GM12878 (cell line): ENCODE results near the gene KCNAB2. TPM values are rescaled to one million over a fixed set of nuclear protein-coding genes. Genes with fewer than 3 reads are reported as not detected.

Experiments used
- ATAC-seq: fragments of 200-7000 bp; cut with Tn5 transposase; 3 replicates; pipeline ENCODE4 v1.9.1; 2020; ENCODE audit warnings: mild to moderate bottlenecking, moderate library complexity
- BruUV-seq: library from RNA; stranded (reverse); fragments of 400-500 nt; replicated peaks from 2 replicates; lab custom pipeline; 2021; lab: Mats Ljungman, UMichigan
- CTCF ChIA-PET: fragments of 300-600 bp; sonication (Branson Sonifier 250); formaldehyde crosslinking; extraction: SDS; loops from one replicate; lab custom pipeline; 2021; ENCODE audit warnings: inconsistent platforms; lab: Yijun Ruan, JAX
- POLR2A ChIA-PET: fragments of 350-600 bp; formaldehyde crosslinking; extraction: SDS; loops from one replicate; lab custom pipeline; 2021; ENCODE audit warnings: inconsistent platforms; lab: Charles Lee
- RAD21 ChIA-PET: fragments of 300-600 bp; sonication (Branson Sonifier 250); formaldehyde crosslinking; loops from one replicate; lab custom pipeline; 2023; ENCODE audit warnings: antibody characterized with exemption; ENCODE audit not compliant: unreplicated experiment; lab: Charles Lee
- SMC1A ChIA-PET: fragments of 300-600 bp; sonication (Branson Sonifier 250); formaldehyde crosslinking; loops from one replicate; lab custom pipeline; 2023; ENCODE audit not compliant: unreplicated experiment, uncharacterized antibody; lab: Charles Lee
- DNase-seq: peaks from one replicate; pipeline ENCODE4 v3.0.0-alpha.2; 2011; ENCODE audit warnings: low read depth, low spot score
- FAIRE-seq: peaks from 3 replicates; lab custom pipeline; 2011; peaks lifted over from hg19 to GRCh38; lab: Jason Lieb, UNC
- H2AFZ ChIP-seq: 2 replicates; pipeline ENCODE4 v1.6.0; 2011; ENCODE audit warnings: low read depth, low read length, control low read depth; ENCODE audit not compliant: control insufficient read depth
- H3K27ac ChIP-seq: 2 replicates; pipeline ENCODE4 v1.5.1; 2011; ENCODE audit warnings: control low read depth; ENCODE audit not compliant: control insufficient read depth, insufficient read depth
- H3K27me3 ChIP-seq, 2 experiments: replicated peaks in 1 of 2; 2 replicates each; pipeline versions ENCODE4 v1.6.0 to v1.6.1; 2011; ENCODE audit warnings: low read length in 1 of 2; ENCODE audit not compliant: control insufficient read depth in 2 of 2, insufficient read depth in 2 of 2
- H3K36me3 ChIP-seq, 2 experiments: 2 replicates each; pipeline ENCODE4 v1.5.1; 2011; ENCODE audit warnings: low read length in 1 of 2; ENCODE audit not compliant: control insufficient read depth in 2 of 2, insufficient read depth in 2 of 2
- H3K4me1 ChIP-seq: 2 replicates; pipeline ENCODE4 v1.6.1; 2011; ENCODE audit warnings: mild to moderate bottlenecking, low read length, moderate library complexity, mixed read lengths; ENCODE audit not compliant: control insufficient read depth, insufficient read depth
- H3K4me2 ChIP-seq: 2 replicates; pipeline ENCODE4 v1.6.0; 2011; ENCODE audit warnings: control low read depth; ENCODE audit not compliant: control insufficient read depth, insufficient read depth
- H3K4me3 ChIP-seq: fragments of 200-600 bp; sonication (generic); 2 replicates; pipeline ENCODE4 v1.5.1; 2016
- H3K79me2 ChIP-seq: 2 replicates; pipeline ENCODE4 v1.6.0; 2011; ENCODE audit warnings: low read length; ENCODE audit not compliant: control insufficient read depth, insufficient read depth
- H3K9ac ChIP-seq: 2 replicates; pipeline ENCODE4 v1.8.0; 2011; ENCODE audit warnings: low read length, control low read depth, mixed read lengths; ENCODE audit not compliant: control insufficient read depth, insufficient read depth
- H3K9me3 ChIP-seq: replicated peaks from 3 replicates; pipeline ENCODE4 v1.5.1; 2011; ENCODE audit warnings: mild to moderate bottlenecking, low read length; ENCODE audit not compliant: control insufficient read depth, insufficient read depth
- H4K20me1 ChIP-seq: 2 replicates; pipeline ENCODE4 v1.6.0; 2011; ENCODE audit not compliant: control insufficient read depth, insufficient read depth
- ATF2 ChIP-seq: IDR thresholded peaks from 2 replicates; pipeline ENCODE4 v1.6.1; 2012; ENCODE audit warnings: low read length, inconsistent platforms
- BHLHE40 ChIP-seq, 2 experiments: fragments of 450-650 bp in 1 of 2; IDR thresholded peaks; 2 replicates each; pipeline ENCODE4 v1.6.1; 2011 to 2017; ENCODE audit warnings: low read depth in 2 of 2, borderline replicate concordance in 1 of 2, improper control_type of control experiment in 1 of 2, low read length in 1 of 2, mild to moderate bottlenecking in 1 of 2
- CBX3 ChIP-seq: fragments of 200-600 bp; sonication (generic); IDR thresholded peaks from 2 replicates; pipeline ENCODE4 v1.6.1; 2016; ENCODE audit warnings: low read depth, borderline replicate concordance
- CREB1 ChIP-seq: IDR thresholded peaks from 2 replicates; pipeline ENCODE4 v1.6.1; 2012; ENCODE audit warnings: low read depth, mild to moderate bottlenecking, inconsistent platforms
- EED ChIP-seq: sonication (generic); IDR thresholded peaks from 2 replicates; pipeline ENCODE4 v1.6.1; 2016; ENCODE audit warnings: antibody characterized with exemption, low read depth
- FOXK2 ChIP-seq: fragments of 450-650 bp; IDR thresholded peaks from 2 replicates; pipeline ENCODE4 v1.6.1; 2017; ENCODE audit warnings: mild to moderate bottlenecking, moderate library complexity
- GATAD2B ChIP-seq: fragments of 450-650 bp; conservative IDR thresholded peaks from 2 replicates; pipeline ENCODE4 v1.6.1; 2017; ENCODE audit warnings: low read depth, mild to moderate bottlenecking, moderate library complexity
- IKZF2 ChIP-seq, 2 experiments: fragments of 450-650 bp; IDR thresholded peaks; 2 replicates each; pipeline ENCODE4 v1.6.1; 2017; ENCODE audit warnings: mild to moderate bottlenecking in 2 of 2, moderate library complexity in 2 of 2
- JUND ChIP-seq: IDR thresholded peaks from 2 replicates; pipeline ENCODE4 v1.6.1; 2012; ENCODE audit warnings: low read depth, mild to moderate bottlenecking, low read length, improper control_type of control experiment, moderate library complexity
- KDM1A ChIP-seq: fragments of 200-600 bp; sonication (generic); IDR thresholded peaks from 2 replicates; pipeline ENCODE4 v1.6.1; 2016; ENCODE audit warnings: borderline replicate concordance
- MYB ChIP-seq: fragments of 150-350 bp; IDR thresholded peaks from 2 replicates; pipeline ENCODE4 v1.6.1; 2014; ENCODE audit warnings: mild to moderate bottlenecking, low read depth, low read length, borderline replicate concordance
- PKNOX1 ChIP-seq: fragments of 450-650 bp; IDR thresholded peaks from 2 replicates; pipeline ENCODE4 v1.6.1; 2016; ENCODE audit warnings: mild to moderate bottlenecking
- RCOR1 ChIP-seq: conservative IDR thresholded peaks from 2 replicates; pipeline ENCODE4 v1.6.1; 2012; ENCODE audit warnings: low read depth, low read length, improper control_type of control experiment
- SMC3 ChIP-seq: IDR thresholded peaks from 2 replicates; pipeline ENCODE4 v1.6.1; 2011; ENCODE audit warnings: low read length, improper control_type of control experiment, borderline replicate concordance
- WGBS: methylation state at CpG from one replicate; pipeline ENCODE4 v1.1.6; 2016; ENCODE audit warnings: low lambda C conversion rate; ENCODE audit not compliant: insufficient replicate concordance, insufficient coverage; ENCODE audit errors: missing lambda C conversion rate; 5-methylcytosine and 5-hydroxymethylcytosine counted together
- in situ Hi-C: fragments of 300-500 bp; cut with MboI; formaldehyde crosslinking; loops from 9 replicates; pipeline ENCODE4 v1.14.3; 2018; ENCODE audit warnings: mixed read lengths
- intact Hi-C: fragments of 100-400 bp; cut with micrococcal nuclease; formaldehyde crosslinking; loops from one replicate; pipeline ENCODE4 v1.14.2; 2022; ENCODE audit not compliant: unreplicated experiment
- polyA plus RNA-seq, 11 experiments: library from polyadenylated mRNA; depleted of rRNA in 4 of 11; unstranded in 6 of 11; stranded (reverse) in 5 of 11; fragments of >200 nt; fragmentation: Nextera tagmentation in 4 of 11; fragmentation: Illumina TruSeq in 1 of 11; extraction: Ambion mirVana in 4 of 11; extraction: Trizol in 1 of 11; gene quantifications; 1 replicate in 1 of 11; 2 replicates in 10 of 11; pipeline versions ENCODE4 v1.2.1 to v1.2.3, GENCODE V29; 2011 to 2016; ENCODE audit warnings: inconsistent platforms in 2 of 11, missing spikeins in 2 of 11, low read depth in 1 of 11
- total RNA-seq, 4 experiments: library from RNA; depleted of rRNA in 3 of 4; stranded (reverse); fragments of >200 nt in 3 of 4; fragmentation: Illumina TruSeq in 1 of 4; extraction: Trizol in 1 of 4; gene quantifications; 2 replicates each; pipeline versions ENCODE4 v1.2.1 to v1.2.3, GENCODE V29; 2013 to 2021
- TF ChIP-seq, protein P1 (sequence below): fragments of 450-650 bp; IDR thresholded peaks from 2 replicates; pipeline ENCODE4 v1.6.1; 2017; ENCODE audit warnings: antibody characterized with exemption, mild to moderate bottlenecking, moderate library complexity
- TF ChIP-seq, protein P2 (sequence below): fragments of 150-350 bp; IDR thresholded peaks from 2 replicates; pipeline ENCODE4 v1.6.1; 2014; ENCODE audit warnings: mild to moderate bottlenecking, low read depth, low read length
- TF ChIP-seq, protein P3 (sequence below): IDR thresholded peaks from 2 replicates; pipeline ENCODE4 v1.6.1; 2012; ENCODE audit warnings: low read depth, low read length, improper control_type of control experiment

KCNAB2 gene
- total and polyA plus RNA-seq, 10 of the 15 experiments (the other 5 are each of a cell fraction or from before 2014, with no cell fraction given), result 2.9 to 123 (median 62.4) TPM

- in situ Hi-C loops (no loop called here), intact Hi-C loops (no loop called here)
- ChIA-PET CTCF (no interaction called here), RAD21 (no interaction called here), SMC1A (no interaction called here), POLR2A (no interaction called here)
- Histone ChIP-seq H3K27ac (no peak overlapping the region), H3K4me2 (no peak overlapping the region), H3K79me2 (no peaks in the 10 kb centered on the region), H3K36me3 (no peaks in the 10 kb centered on the region), H3K9ac (no peak overlapping the region), H3K4me1 (no peaks in the 10 kb centered on the region), H4K20me1 (no peaks in the 10 kb centered on the region), H3K27me3 (no peaks in the 10 kb centered on the region; a peak in 1 of 4 replicates), H3K9me3 (no peaks in the 10 kb centered on the region), H3K4me3 (no peak overlapping the region), H2AFZ (no peak overlapping the region)
- no TSS peak for BruUV-seq
- ATAC-seq, result no peak
- DNase-seq, result no peak
- TF ChIP-seq RCOR1 (no peak), CREB1 (no peak), PKNOX1 (no peak), GATAD2B (no peak), CBX3 (no peak), MYB (no peak), EED (no peak), JUND (no peak), ATF2 (no peak), KDM1A (no peak), IKZF2 (IDR thresholded peaks at IDR 0.05) (no peak), BHLHE40 (IDR thresholded peaks at IDR 0.05; ENCODE audit: borderline replicate concordance in 1 of 2, low read depth in 2 of 2, low read length in 1 of 2) (no peak), SMC3 (no peak), FOXK2 (no peak)
- TF ChIP-seq, protein P1, sequence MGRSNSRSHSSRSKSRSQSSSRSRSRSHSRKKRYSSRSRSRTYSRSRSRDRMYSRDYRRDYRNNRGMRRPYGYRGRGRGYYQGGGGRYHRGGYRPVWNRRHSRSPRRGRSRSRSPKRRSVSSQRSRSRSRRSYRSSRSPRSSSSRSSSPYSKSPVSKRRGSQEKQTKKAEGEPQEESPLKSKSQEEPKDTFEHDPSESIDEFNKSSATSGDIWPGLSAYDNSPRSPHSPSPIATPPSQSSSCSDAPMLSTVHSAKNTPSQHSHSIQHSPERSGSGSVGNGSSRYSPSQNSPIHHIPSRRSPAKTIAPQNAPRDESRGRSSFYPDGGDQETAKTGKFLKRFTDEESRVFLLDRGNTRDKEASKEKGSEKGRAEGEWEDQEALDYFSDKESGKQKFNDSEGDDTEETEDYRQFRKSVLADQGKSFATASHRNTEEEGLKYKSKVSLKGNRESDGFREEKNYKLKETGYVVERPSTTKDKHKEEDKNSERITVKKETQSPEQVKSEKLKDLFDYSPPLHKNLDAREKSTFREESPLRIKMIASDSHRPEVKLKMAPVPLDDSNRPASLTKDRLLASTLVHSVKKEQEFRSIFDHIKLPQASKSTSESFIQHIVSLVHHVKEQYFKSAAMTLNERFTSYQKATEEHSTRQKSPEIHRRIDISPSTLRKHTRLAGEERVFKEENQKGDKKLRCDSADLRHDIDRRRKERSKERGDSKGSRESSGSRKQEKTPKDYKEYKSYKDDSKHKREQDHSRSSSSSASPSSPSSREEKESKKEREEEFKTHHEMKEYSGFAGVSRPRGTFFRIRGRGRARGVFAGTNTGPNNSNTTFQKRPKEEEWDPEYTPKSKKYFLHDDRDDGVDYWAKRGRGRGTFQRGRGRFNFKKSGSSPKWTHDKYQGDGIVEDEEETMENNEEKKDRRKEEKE, result no peak
- TF ChIP-seq, protein P2, sequence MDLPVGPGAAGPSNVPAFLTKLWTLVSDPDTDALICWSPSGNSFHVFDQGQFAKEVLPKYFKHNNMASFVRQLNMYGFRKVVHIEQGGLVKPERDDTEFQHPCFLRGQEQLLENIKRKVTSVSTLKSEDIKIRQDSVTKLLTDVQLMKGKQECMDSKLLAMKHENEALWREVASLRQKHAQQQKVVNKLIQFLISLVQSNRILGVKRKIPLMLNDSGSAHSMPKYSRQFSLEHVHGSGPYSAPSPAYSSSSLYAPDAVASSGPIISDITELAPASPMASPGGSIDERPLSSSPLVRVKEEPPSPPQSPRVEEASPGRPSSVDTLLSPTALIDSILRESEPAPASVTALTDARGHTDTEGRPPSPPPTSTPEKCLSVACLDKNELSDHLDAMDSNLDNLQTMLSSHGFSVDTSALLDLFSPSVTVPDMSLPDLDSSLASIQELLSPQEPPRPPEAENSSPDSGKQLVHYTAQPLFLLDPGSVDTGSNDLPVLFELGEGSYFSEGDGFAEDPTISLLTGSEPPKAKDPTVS, result no peak
- TF ChIP-seq, protein P3, sequence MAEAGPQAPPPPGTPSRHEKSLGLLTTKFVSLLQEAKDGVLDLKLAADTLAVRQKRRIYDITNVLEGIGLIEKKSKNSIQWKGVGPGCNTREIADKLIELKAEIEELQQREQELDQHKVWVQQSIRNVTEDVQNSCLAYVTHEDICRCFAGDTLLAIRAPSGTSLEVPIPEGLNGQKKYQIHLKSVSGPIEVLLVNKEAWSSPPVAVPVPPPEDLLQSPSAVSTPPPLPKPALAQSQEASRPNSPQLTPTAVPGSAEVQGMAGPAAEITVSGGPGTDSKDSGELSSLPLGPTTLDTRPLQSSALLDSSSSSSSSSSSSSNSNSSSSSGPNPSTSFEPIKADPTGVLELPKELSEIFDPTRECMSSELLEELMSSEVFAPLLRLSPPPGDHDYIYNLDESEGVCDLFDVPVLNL, result no peak
- FAIRE-seq, result no peak
- WGBS, result 32% methylated on average over 7 of the region's 7 CpGs
Measured at GRCh38 chr1:6144175-6144574, 98.5 kb downstream of the KCNAB2 start.
